NCI-H1436 (cell line): ENCODE data around the gene CSNK1G2.

Experiments
- DNase-seq: peaks from one replicate; lab custom pipeline; 2025; lab: John Stamatoyannopoulos, UW

Gene CSNK1G2

DNA sequence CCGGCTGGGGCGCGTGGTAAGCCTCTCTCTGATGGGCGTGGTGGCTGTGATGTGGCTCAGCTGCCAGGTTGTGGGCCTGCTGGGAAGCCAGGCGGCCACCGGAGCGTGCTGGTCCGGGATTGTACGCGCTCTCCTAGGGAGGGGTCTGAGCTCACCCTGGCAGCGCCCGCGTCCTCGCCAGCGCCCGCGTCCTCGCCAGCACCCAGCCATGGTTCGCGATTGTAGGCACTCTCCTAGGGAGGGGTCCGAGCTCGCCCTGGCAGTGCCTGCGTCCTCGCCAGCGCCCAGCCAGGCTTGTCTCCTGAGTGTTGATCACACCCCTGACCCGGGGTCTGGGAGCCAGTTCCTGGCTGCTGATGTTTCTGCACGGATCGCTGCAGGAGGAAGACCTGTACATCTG lies 22.0 kb upstream of the CSNK1G2 start:
- no peak for DNase-seq

DNA sequence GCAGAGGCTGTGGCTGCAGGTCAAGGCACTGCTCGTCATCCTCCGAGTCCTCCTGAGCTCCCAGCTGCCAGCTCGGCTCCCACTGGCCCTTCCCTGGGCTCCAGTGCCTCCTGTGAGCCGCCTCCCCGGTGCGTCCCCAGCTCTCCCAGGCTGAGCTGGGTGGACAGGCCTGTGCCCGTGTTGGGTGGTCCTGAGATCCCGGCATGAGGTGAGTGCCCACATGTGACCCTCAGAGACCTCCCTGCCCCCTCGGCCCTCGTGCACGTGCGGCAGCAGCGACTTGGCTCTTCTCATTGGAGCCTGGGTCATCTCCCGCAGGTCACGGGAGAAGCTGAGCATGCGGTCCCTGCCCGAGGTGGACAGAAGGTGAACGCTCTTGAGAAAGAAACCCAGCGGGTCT lies 20.3 kb upstream of the CSNK1G2 start:
- DNase-seq: no peak

DNA sequence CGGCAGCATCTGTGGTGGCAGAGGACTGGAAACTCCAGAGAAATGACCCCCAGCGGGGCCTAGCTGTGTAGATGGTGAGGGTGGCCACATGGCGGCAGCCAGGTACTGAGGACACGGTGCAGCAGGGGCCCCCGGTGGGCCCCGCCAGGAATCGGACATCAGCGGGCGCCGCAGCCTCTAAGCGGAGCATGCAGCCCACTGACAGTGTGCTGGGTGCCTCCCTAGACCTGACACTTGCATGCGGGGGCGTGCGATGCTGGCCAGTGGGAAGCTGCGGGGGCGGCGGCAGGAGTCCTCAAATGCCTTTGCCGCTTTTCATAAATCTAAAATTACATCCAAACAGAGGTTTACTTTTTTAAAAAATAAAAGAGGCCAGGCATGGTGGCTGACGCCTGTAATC lies 19.6 kb upstream of the CSNK1G2 start:
- no peak for DNase-seq

DNA sequence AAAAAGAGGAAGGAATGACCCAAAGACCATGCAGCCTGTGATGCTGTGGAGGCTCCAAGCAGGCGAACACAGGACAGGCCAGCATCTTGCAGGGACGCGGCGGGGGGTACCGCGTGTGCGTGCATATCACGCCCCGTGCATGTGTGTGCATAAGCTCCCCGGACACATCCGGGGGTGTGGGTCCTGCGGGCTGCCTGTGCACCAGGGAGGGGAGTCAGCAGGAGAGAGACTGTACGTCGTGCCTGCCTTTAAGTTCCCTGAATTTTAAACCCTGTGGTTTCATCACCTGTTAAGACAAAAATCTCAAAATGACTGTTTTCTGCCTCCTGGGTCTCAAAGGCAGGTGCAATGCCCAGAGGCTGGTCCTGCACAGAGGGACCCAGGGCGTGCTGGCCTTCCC lies 19.1 kb upstream of the CSNK1G2 start:
- DNase-seq: no peak

DNA sequence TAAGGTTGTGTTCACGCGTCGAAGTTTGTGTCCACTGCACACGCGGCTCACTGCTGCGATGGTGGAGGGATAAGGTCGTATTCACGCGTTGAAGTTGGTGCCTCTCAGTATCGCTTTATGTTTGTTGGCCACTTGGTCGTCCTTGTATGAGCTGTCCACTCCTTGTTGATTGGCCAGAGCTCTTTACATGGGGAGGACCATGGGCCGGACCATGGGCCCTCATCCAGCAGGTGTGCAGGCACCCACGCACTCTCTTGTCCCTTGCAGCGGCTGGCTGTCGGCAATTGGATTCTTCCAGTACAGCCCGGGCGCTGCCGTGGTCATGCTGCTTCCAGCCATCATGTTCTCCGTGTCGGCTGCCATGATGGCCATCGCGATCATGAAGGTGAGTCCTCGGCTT lies 18.2 kb upstream of the CSNK1G2 start:
- DNase-seq: no peak

DNA sequence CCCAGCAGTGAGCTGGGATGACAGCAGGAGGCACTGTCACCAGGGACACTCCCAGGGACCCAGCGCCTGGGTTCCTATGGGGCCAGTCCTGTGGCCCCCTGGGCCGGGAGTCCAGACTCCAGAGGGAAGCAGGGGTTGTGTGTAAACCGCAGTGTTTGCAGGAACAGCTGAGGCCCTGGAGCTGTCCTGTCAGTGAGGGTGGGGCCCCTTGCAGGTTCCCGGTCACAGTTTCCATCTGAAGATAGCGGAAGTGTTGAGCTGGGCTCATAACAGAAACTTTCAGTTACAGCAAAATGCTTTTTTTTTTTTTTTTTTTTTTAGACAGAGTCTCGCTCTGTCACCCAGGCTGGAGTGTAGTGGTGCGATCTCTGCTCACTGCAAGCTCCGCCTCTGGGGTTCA lies 17.7 kb upstream of the CSNK1G2 start:
- DNase-seq: no peak

DNA sequence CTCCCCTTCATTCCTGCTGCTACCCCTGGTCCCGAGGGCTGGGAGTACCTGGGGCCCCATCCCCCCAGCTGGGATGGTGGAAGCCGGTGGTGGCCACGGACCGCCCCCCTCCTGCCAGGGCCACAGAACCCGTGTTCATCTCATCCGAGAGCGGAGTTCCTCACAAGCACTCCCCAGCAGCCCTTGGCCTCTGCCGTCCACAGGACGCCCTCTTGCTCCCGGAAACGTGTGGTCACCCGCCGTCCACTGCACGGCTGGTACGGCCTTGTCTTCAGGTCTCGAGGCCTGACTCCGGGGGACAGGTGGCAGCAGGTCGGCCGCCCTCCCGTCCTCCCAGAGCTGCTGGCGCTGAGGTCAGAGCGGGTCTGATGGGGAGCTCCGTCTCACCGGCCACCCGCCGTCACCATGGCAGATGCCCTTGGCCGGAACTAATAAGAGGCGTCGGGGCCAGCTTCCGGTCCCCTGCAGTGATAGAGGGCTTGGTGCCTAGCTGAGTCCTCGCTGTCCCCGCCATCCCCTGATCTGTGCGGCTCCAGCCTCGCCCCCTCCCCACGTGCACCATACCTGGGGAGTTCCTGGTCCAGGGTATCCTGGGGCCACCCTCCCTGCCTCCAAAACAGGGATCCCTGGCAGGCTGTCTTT lies 16.5 kb upstream of the CSNK1G2 start:
- DNase-seq: no peak

DNA sequence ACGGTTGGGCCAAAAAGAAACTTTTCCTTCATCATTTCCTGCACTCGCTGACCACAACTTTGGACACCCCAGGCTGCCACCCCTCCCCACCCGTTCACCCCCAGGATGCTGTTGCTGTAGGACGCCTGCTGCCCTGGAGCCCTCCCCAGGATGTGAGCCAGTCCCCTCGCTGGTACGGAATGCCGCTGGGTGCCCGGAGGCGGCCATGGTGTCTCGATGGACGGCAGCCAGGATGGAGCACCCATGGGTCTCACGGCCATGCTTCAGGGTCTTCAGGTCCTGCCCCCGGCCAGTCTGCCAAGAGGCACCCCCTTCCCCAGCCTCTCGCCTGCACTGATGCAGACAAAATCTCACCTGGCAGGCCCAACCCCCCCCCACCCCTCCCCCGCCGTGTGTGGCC lies 15.4 kb upstream of the CSNK1G2 start:
- no peak for DNase-seq

DNA sequence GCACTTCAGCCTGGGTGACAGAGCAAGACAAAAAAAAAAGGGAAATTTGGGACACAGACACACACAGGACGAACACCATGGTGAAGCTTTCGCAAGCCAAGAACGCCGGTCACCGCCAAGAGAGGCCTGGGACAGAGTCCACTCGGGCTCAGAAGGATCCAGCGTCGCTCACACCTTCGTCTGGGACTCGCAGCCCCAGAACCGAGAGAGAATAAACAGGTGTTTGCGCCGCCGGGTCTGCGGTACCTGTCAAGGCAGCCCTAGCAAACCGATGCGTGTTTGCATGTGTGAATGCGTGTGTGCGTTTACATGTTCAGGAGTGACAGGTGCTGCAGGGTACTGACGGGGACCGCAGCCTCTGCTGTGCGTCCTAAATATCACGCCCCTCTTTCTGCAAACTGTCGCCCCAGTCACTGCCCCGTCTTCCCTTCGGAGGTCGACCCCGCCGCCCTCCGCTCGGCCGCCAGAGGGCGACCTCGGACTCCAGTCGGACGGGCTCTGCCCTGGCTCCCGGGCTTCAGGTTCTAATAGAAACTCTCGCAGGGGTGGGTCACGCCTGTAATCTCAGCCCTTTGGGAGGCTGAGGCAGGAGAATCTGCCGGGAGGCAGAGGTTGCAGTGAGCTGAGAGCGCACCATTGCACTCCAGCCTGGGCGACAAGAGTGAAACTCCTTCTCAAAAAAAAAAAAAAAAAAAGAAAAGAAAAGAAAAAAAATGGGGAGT lies 11.8 kb upstream of the CSNK1G2 start:
- peak; percentile 71 for DNase-seq

DNA sequence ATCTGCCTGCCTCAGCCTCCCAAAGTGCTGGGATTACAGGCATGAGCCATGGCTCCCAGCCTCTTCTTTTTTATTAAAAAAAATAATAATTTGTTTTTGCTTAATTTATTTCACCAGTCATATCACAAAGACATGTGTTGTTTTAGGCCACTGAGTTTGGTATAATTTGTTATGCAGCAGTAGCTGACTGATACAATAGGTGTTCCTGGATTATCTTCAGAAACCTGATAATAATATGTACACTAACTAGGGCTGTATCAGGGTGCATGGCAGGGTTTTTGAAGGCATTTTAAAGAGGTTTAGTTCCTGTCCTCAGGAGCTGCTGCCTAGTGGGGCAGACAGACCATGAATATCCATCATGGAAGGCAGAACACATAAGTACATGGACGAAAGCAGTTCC lies 9.5 kb upstream of the CSNK1G2 start:
- no peak for DNase-seq

DNA sequence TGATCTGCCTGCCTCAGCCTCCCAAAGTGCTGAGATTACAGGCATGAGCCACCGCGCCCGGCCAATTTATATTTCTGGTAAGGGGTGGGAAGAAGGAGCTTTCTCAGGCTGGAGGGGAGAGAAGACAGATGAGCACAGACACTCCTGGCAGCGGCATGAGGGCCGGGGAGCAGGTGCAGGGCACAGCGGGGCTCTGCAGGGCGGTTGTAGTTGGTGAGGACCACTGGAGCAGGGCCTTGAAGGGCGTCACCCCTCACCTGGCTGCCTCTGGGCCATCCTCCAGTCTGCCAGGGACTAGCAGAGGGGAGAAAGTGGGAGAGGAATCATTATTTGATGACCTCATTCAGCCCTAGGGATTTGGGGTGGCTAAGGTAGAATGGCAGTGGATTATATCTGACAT lies 8.6 kb upstream of the CSNK1G2 start:
- DNase-seq: no peak

DNA sequence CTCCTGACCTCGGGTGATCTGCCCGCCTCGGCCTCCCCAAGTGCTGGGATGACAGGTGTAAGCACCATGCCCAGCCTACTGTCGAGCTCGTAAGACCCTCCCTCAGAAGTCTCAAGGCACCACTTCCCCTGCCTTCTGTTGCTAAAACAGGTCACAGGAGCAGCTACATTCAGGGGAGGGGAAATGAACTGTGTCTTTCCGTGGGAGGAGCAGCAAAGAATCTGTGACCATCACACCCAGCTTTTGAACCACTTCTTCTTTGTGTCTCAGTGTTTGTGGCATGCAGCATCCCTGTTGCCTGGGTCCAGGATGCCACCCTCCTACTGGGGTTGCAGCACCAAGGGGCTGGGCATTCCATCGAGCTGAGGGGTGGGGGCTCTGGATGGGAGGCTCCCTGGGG lies 7.7 kb upstream of the CSNK1G2 start:
- DNase-seq: no peak

DNA sequence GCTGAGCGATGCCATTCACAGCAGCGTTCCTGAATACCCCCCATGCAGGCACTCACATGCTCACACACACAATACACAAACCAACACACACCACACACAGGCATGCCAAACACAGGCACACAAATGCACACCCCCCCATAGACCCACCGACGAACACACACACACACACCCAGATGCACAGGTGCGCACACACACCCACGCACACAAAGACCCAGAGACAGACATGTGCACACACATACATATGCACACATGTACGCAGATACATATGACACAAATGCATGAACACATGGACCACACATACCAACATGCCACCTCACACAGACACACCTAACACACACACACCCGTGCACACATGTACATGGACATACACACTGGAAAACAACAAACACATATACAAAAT lies 7.0 kb upstream of the CSNK1G2 start:
- no peak for DNase-seq

DNA sequence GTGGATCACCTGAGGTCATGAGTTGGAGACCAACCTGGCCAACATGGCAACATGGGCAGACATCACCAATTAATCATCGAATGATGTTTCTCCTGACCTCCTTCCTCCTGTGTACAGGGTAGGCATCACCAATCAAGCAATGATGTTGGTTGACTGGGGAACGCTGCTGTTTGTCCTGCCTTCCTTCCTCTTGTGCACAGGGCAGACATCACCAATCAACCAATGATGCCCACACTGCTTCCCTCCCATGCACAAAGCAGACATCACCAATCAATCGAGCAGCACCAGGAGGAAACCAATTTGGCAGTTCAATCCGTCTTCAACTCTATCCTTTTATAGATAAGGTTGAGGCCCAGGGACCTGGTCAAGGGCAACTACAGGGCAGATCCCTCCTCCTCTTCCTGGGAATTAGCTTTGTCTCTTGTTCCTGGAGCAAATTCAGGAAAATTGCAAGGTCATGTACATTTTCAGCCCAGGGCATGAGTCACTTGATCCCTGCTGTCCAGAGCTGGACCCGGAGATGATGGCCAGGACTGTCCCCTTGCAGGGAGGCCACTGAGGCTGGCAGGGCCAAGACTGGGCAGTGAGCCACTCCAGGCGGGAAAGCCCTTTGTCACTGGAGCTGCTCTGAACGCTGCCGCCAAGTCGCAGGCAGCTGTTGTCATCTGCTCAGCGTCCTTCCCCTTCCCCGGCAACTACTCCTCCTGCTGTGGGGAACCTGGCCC lies 5.3 kb upstream of the CSNK1G2 start:
- no peak for DNase-seq

DNA sequence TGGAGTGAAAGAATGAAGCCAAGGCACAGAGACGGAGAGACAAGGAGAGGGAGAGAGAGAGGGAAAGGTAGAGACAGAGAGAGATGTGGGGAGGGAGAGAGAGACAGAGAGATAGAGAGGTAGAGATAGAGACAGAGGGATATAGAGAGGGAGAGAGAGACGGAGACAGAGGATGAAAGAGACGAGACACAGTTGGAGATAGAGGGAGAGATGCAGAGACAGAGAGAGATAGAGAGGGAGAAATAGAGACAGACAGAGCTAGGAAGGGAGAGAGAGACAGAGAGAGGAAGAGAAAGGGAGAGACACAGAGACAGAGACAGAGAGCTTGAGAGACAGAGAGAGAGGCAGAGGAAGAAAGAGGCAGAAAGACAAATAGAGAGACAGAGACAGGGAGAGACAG lies 4.5 kb upstream of the CSNK1G2 start:
- no peak for DNase-seq

DNA sequence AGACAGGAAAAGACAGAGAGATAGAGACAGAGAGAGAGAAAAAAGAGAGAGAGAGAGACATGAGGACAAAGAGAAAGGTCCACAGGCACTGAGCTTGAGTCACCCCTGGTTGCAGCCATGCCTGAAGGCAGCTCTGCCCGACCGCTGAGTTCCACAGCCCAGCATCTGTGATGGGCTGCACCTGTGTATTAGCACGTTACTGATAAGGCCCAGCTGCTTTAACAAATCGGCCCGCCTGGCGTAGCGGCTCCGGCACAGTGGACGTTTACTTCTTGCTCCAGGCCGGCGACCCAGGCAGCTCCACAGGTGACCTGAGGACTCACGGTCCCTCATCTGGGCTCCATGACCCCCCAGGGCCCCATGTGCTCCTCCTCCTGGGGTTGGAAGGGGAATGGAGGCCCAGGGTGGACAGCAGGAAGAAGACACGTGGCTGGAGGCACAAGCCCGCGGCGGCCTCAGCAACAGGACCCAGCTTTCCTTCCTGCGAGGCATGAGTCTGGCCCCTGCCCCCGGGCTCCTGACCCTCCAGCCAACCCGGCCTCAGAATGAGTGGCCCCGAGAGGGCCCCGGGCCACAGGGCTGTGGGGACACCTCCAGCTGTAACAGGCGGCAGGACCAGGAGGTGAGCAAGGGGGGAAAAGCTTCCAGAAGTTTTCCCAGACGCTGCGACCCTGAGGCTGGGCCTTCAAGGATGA lies 3.9 kb upstream of the CSNK1G2 start:
- no peak for DNase-seq

DNA sequence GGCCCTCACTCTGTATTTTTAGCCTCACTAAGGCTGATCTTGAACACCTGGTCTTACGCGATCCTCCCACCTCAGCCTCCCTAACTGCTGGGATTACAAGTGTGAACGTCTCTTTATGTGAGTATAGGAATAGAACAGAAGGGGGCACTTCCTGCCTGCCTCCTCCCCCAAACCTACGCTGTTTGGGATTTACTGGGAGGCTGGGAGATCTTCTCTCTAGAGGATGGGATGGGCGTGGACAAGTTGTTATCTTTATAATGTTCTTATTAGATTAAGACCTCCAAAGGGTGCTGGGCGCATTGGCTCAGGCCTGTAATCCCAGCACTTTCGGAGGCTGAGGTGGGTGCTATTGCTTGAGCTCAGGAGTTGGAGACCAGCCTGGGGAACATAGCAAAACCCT lies 2.9 kb upstream of the CSNK1G2 start:
- DNase-seq: no peak

DNA sequence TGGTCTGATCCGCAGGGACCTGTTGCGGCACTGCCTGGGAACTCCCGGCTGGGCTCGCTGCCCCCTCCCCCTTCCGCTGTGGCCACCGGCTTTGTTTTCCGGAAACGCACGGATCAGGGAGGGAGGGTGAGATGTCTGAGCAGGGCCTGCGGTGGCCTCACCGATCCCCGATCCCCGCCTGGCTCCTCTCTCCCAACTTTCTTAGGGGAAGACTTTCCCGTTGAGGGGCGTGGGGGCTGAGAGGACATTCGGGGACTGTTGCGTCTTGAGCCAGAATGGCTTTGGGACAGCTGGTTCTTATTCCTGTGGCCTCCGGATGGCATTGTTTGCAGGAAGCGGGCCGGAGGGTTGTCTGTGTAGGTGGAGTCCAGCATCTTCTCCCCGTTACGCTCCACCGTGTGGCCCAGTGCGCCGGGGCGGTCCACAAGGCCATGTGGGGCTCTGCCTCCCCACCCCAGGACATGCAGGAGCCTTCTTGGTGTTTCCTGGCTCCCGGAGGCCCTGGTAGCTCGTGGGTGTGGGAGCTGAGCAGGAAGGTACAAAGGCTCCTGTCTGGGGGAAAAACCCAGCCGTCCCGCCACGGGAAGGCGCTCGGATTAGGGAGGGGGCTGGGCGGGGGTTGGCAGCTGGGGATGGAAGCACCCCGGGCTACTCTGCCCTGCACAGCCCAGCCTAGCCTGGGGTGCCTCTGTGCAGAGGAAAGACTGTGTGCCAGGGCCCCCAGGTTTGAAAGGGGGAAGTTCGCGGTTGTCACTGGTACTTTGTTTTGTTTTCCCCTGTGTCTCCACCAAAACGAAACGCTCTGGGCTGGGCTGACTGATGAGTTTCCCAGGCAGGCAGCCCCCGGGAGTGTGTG lies 1.3 kb downstream of the CSNK1G2 start:
- peak; percentile 30 for DNase-seq

DNA sequence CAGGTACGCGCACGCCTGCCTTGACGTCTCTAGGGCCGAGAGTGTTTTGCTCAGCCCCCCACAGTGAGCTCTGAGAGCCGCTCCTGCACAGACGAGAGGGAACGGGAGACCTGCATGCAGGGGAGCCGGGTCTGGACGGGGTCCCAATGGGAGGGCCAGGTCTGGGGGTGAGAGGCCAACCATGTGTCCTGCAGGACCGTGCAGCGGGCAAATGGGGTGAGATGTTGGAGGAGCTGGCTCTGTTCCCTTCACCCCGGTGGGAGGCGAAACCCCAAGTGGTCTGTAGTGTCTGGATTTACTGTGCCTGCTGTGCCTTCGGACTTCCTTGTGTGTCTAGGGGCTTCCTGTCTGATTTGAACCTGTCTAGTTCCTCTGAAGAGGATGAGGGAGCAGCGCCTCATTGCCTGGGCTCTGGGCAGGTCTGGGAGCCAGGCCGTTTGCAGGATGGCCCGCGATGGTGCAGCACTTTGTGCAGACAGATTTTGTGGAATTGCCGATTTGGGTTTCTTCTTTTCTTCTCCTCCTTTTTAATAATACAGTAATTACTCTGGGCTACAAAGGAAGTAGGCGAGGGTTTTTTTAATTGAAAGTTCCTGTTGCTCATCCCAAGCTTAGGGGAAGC lies 2.1 kb downstream of the CSNK1G2 start:
- DNase-seq: no peak

DNA sequence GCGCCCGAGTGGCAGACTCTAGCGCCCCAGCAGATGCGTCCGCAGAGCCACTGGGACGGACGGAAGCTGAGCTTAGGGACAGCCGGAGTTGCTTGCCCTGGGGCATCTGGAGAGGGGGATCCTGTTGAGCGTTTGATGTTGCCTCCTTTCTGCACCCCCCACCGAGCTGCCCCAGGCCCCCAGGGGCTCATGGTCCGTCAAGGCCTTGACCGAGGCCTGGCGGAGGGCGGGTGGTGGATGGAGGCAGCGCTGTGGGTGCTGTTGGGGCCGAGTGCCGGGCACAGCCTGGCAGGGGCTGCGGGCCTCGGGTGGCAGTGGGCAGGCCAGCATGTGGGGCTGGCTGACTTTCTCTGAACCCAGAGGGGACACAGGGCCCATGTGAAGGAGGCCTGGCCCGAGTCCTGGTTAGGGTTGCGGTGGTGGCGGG lies 2.7 kb downstream of the CSNK1G2 start:
- no peak for DNase-seq
